Liver (tissue), 3 donors: ENCODE data around the gene TMEM170A.

ENCODE experiments used
- RAD21 ChIP-seq, 2 donors: IDR thresholded peaks; 2 replicates each; pipeline ENCODE4 v1.6.1; 2016; ENCODE audit warnings: antibody characterized with exemption in 2 of 2, mild to moderate bottlenecking in 2 of 2
- RXRA ChIP-seq, 2 donors: IDR thresholded peaks; 2 replicates each; pipeline ENCODE4 v1.6.1; 2017 to 2018; ENCODE audit warnings: antibody characterized with exemption in 2 of 2, mild to moderate bottlenecking in 1 of 2
- SP1 ChIP-seq: IDR thresholded peaks from 2 replicates; pipeline ENCODE4 v1.6.1; 2018; ENCODE audit warnings: antibody characterized with exemption, mild to moderate bottlenecking
- TAF1 ChIP-seq: conservative IDR thresholded peaks from 2 replicates; pipeline ENCODE4 v1.6.1; 2016; ENCODE audit warnings: antibody characterized with exemption, mild to moderate bottlenecking
- TF ChIP-seq, protein P1 (sequence below): fragments of 150-350 bp; IDR thresholded peaks from 2 replicates; pipeline ENCODE4 v1.5.1; 2017; ENCODE audit warnings: improper control_type of control experiment, low read depth, low read length; ENCODE audit not compliant: missing input control
- donor health status: healthy.
- donor health status: healthy.

DNA sequence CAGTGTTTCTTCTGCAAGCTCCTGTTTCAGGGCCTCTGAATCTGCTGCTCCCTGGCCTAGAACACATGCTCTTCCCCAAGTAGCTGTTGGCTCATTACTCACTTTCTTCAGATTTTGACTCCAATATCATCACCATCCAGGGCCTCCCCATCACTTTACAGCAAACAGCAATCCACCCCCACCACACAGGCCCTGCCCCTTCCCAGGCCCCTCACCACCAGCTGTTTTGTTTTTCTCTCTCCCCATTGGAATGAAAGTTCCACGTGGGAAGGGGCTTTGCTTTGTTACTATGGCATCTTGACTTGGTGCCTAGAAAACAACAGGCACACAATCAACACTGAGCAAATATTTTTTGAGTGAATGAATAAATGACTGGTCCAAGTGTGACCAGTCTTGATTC lies 4.0 kb downstream of the TMEM170A start:
- TF ChIP-seq TAF1: no peak
- TF ChIP-seq, protein P1, sequence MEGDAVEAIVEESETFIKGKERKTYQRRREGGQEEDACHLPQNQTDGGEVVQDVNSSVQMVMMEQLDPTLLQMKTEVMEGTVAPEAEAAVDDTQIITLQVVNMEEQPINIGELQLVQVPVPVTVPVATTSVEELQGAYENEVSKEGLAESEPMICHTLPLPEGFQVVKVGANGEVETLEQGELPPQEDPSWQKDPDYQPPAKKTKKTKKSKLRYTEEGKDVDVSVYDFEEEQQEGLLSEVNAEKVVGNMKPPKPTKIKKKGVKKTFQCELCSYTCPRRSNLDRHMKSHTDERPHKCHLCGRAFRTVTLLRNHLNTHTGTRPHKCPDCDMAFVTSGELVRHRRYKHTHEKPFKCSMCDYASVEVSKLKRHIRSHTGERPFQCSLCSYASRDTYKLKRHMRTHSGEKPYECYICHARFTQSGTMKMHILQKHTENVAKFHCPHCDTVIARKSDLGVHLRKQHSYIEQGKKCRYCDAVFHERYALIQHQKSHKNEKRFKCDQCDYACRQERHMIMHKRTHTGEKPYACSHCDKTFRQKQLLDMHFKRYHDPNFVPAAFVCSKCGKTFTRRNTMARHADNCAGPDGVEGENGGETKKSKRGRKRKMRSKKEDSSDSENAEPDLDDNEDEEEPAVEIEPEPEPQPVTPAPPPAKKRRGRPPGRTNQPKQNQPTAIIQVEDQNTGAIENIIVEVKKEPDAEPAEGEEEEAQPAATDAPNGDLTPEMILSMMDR: no peak
- no peak for TF ChIP-seq SP1
- no peak for TF ChIP-seq RXRA (IDR thresholded peaks at IDR 0.05)
- no peak for TF ChIP-seq RAD21 (IDR thresholded peaks at IDR 0.05)
